ENCODE results near the gene LBH. TPM values are rescaled to one million over a fixed set of nuclear protein-coding genes. Genes with fewer than 3 reads are reported as not detected.

LBH gene
- total and polyA plus RNA-seq, 2 of the 13 experiments (the other 11 are each of a cell fraction or from before 2014, with no cell fraction given): 0.09 to 0.25 TPM

GRCh38 chr2:30259827-30260679 is 28.7 kb downstream of the LBH start:
- no peaks in the 10 kb centered on the region for H4K20me1 ChIP-seq (ENCODE audit: insufficient read depth, low read length)
- FAIRE-seq (no peak), ATAC-seq (no peak), DNase-seq (ENCODE audit: low spot score) (no peak)
- ChIA-PET CTCF (ENCODE audit: low intra/inter-chr PET ratio, low total read pairs) (no interaction called here), POLR2A (no interaction called here)
- intact Hi-C loops (cut with micrococcal nuclease; ENCODE audit: unreplicated experiment) (no loop called here), in situ Hi-C loops (cut with HindIII; ENCODE audit: extremely low pct_ligation_motif_present, low pct_unique_long_range_greater_than_20kb) (no loop called here)
- 18% methylated on average over 3 of the region's 3 CpGs for WGBS (ENCODE audit: low lambda C conversion rate)
- no peaks in the 10 kb centered on the region for H3K79me2 ChIP-seq (ENCODE audit: insufficient read depth, low read length)
- no peak overlapping the region for H3K27ac ChIP-seq (ENCODE audit: extremely low read length, insufficient read depth, low read length)
- H3K9me3 ChIP-seq (ENCODE audit: low read length): no peaks in the 10 kb centered on the region
- no peak overlapping the region for H3K4me3 ChIP-seq (replicated peaks in 1 of 3; ENCODE audit: insufficient read depth in 1 of 3, low read depth in 2 of 3, low read length in 3 of 3)
- BruUV-seq (replicated peaks): no TSS peak
- H3K27me3 ChIP-seq (ENCODE audit: control insufficient read depth in 1 of 2, insufficient read depth in 2 of 2, low read length in 2 of 2): peaks cover 0 to 26% of the 10 kb centered on the region in 2 experiments; a peak in 2 of 5 replicates
- H2AFZ ChIP-seq (ENCODE audit: low read length): no peak overlapping the region
- H3K4me2 ChIP-seq (ENCODE audit: low read depth, low read length): no peak overlapping the region
- H3K9ac ChIP-seq (ENCODE audit: insufficient read depth, low read depth, low read length): no peak overlapping the region
- no peaks in the 10 kb centered on the region for H3K36me3 ChIP-seq (replicated peaks in 1 of 2; ENCODE audit: control insufficient read depth in 1 of 2, insufficient read depth in 2 of 2, low read length in 2 of 2)
- no peaks in the 10 kb centered on the region for H3K4me1 ChIP-seq (ENCODE audit: insufficient read depth, low read length)
- TF ChIP-seq CEBPB (IDR thresholded peaks at IDR 0.05; ENCODE audit: borderline replicate concordance, low read depth, low read length) (no peak), MNT (IDR thresholded peaks at IDR 0.05) (no peak), ZNF563 (CRISPR knock-in tag; IDR thresholded peaks at IDR 0.05) (no peak), TIGD3 (CRISPR knock-in tag; IDR thresholded peaks at IDR 0.05; ENCODE audit: borderline replicate concordance) (no peak), ZNF30 (CRISPR knock-in tag; IDR thresholded peaks at IDR 0.05) (no peak), ZNF724P (CRISPR knock-in tag; IDR thresholded peaks at IDR 0.05; ENCODE audit: borderline replicate concordance) (no peak), ZNF253 (CRISPR knock-in tag; IDR thresholded peaks at IDR 0.05; ENCODE audit: borderline replicate concordance) (no peak), PATZ1 (CRISPR knock-in tag; IDR thresholded peaks at IDR 0.05) (no peak), ZBTB25 (CRISPR knock-in tag; IDR thresholded peaks at IDR 0.05) (no peak), ZNF235 (CRISPR knock-in tag; IDR thresholded peaks at IDR 0.05; ENCODE audit: borderline replicate concordance) (no peak), ZNF430 (CRISPR knock-in tag; IDR thresholded peaks at IDR 0.05) (no peak), BCLAF1 (IDR thresholded peaks at IDR 0.05) (no peak), ZBTB42 (CRISPR knock-in tag; IDR thresholded peaks at IDR 0.05) (no peak), ZSCAN12 (CRISPR knock-in tag; IDR thresholded peaks at IDR 0.05) (no peak)
